NB4 (cell line): Measurements from ENCODE around the gene RUSC1.

ENCODE experiments used
- CTCF ChIP-seq: IDR thresholded peaks from one replicate; pipeline ENCODE4 v1.5.1; 2012; ENCODE audit warnings: low read depth, low read length
- MAX ChIP-seq: IDR thresholded peaks from 2 replicates; pipeline ENCODE4 v1.6.1; 2011; ENCODE audit warnings: low read depth, low read length

DNA sequence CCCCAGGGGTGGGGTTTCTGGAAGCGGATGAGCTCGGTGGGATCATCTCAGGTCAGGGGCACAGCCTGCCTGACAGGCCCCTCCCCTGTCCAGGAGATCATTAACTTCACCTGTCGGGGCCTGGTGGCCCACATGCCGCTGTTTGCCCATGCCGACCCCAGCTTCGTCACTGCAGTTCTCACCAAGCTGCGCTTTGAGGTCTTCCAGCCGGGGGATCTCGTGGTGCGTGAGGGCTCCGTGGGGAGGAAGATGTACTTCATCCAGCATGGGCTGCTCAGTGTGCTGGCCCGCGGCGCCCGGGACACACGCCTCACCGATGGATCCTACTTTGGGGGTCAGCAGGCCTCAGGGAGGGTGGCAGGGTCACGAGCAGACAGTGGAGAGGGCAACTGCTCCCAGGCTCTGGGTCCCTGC, 35.1 kb upstream of the RUSC1 start:
- no peak for TF ChIP-seq CTCF
- TF ChIP-seq MAX, result no peak
